A549 (cell line): ENCODE measurements around the gene CASK. TPM values are rescaled to one million over a fixed set of nuclear protein-coding genes. Genes with fewer than 3 reads are reported as not detected.

ENCODE experiments used
- ATAC-seq, 2 experiments: fragments of 200-7000 bp in 1 of 2; fragments of >200 bp in 1 of 2; cut with Nextera tagmentation in 1 of 2; cut with Tn5 transposase in 1 of 2; 3 replicates each; pipeline versions ENCODE4 v1.8.0 to v1.9.1; 2018 to 2020; ENCODE audit warnings: mild to moderate bottlenecking in 1 of 2, moderate library complexity in 1 of 2
- CTCF ChIA-PET: fragments of 300-600 bp; sonication (Branson Sonifier 250); formaldehyde crosslinking; extraction: SDS; loops from one replicate; lab custom pipeline; 2021; ENCODE audit warnings: antibody characterized with exemption, inconsistent platforms; lab: Yijun Ruan, JAX
- POLR2A ChIA-PET: fragments of 350-600 bp; formaldehyde crosslinking; extraction: SDS; loops from one replicate; lab custom pipeline; 2021; ENCODE audit warnings: antibody characterized with exemption, inconsistent platforms; lab: Yijun Ruan, JAX
- DNase-seq, 2 experiments: peaks; one replicate each; pipeline versions ENCODE4 v3.0.0 to v3.0.0-alpha.2; 2011 to 2016; ENCODE audit warnings: low read depth in 1 of 2, low spot score in 1 of 2
- FAIRE-seq: peaks from 2 replicates; lab custom pipeline; 2011; peaks lifted over from hg19 to GRCh38; lab: Jason Lieb, UNC
- H3K27ac ChIP-seq, 2 experiments: fragments of >200 bp; sonication (Bioruptor Twin); formaldehyde crosslinking; 3 replicates each; pipeline ENCODE4 v1.5.1; 2016 to 2017
- H3K4me1 ChIP-seq: fragments of >200 bp; sonication (Bioruptor Twin); formaldehyde crosslinking; 3 replicates; pipeline ENCODE4 v1.6.1; 2016
- H3K4me2 ChIP-seq: fragments of >200 bp; sonication (Bioruptor Twin); formaldehyde crosslinking; 3 replicates; pipeline ENCODE4 v1.6.1; 2016
- H3K4me3 ChIP-seq: fragments of >200 bp; sonication (Bioruptor Twin); formaldehyde crosslinking; 3 replicates; pipeline ENCODE4 v1.5.1; 2016
- H3K9me3 ChIP-seq: fragments of >200 bp; sonication (Bioruptor Twin); formaldehyde crosslinking; 3 replicates; pipeline ENCODE4 v1.6.1; 2016
- ATOH8 ChIP-seq: fragments of 250-450 bp; sonication (Bioruptor Pico); IDR thresholded peaks from 2 replicates; pipeline ENCODE4 v1.5.0; 2020; ENCODE audit warnings: low read depth, mild to moderate bottlenecking, moderate library complexity
- CBX8 ChIP-seq: fragments of 200-600 bp; sonication (generic); IDR thresholded peaks from 2 replicates; pipeline ENCODE4 v1.6.1; 2016
- CTCF ChIP-seq: fragments of >200 bp; sonication (Bioruptor Twin); formaldehyde crosslinking; IDR thresholded peaks from 3 replicates; pipeline ENCODE4 v1.5.1; 2016
- EHF ChIP-seq: fragments of 250-450 bp; sonication (Bioruptor Pico); IDR thresholded peaks from 2 replicates; pipeline ENCODE4 v1.5.0; 2020; ENCODE audit warnings: mild to moderate bottlenecking
- EHMT2 ChIP-seq: fragments of 200-600 bp; sonication (generic); IDR thresholded peaks from 2 replicates; pipeline ENCODE4 v1.6.1; 2016; ENCODE audit warnings: antibody characterized with exemption, low read depth, mild to moderate bottlenecking, moderate library complexity
- ELK1 ChIP-seq: fragments of 150-350 bp; IDR thresholded peaks from 2 replicates; pipeline ENCODE4 v1.6.1; 2014; ENCODE audit warnings: low read depth, mild to moderate bottlenecking, low read length
- EP300 ChIP-seq, 2 experiments: fragments of >200 bp; sonication (Bioruptor Twin); formaldehyde crosslinking; IDR thresholded peaks; 2 replicates in 1 of 2; 3 replicates in 1 of 2; pipeline ENCODE4 v1.6.1; 2016 to 2017
- FOSL2 ChIP-seq, 2 experiments: fragments of 450-650 bp in 1 of 2; fragments of >200 bp in 1 of 2; sonication (Bioruptor Twin) in 1 of 2; formaldehyde crosslinking; IDR thresholded peaks; 2 replicates each; pipeline versions ENCODE4 v1.5.0 to v1.6.1; 2016 to 2020; ENCODE audit warnings: mild to moderate bottlenecking in 1 of 2, moderate library complexity in 1 of 2
- HDAC2 ChIP-seq: fragments of 200-600 bp; sonication (generic); IDR thresholded peaks from 2 replicates; pipeline ENCODE4 v1.6.1; 2016
- HMGXB4 ChIP-seq: fragments of 250-450 bp; sonication (Bioruptor Pico); IDR thresholded peaks from 2 replicates; pipeline ENCODE4 v1.5.0; 2021; ENCODE audit warnings: mild to moderate bottlenecking, moderate library complexity, borderline replicate concordance
- JUNB ChIP-seq: fragments of >200 bp; sonication (Bioruptor Twin); formaldehyde crosslinking; IDR thresholded peaks from 2 replicates; pipeline ENCODE4 v1.6.1; 2016
- KDM1A ChIP-seq: fragments of 200-600 bp; sonication (generic); IDR thresholded peaks from 2 replicates; pipeline ENCODE4 v1.6.1; 2016; ENCODE audit warnings: low read depth, mild to moderate bottlenecking
- KDM5A ChIP-seq: fragments of 200-600 bp; sonication (generic); IDR thresholded peaks from 2 replicates; pipeline ENCODE4 v1.6.1; 2016; ENCODE audit warnings: antibody characterized with exemption, mild to moderate bottlenecking
- MAX ChIP-seq: IDR thresholded peaks from 2 replicates; pipeline ENCODE4 v1.6.1; 2012
- MAZ ChIP-seq: fragments of 150-350 bp; IDR thresholded peaks from 2 replicates; pipeline ENCODE4 v1.6.1; 2014; ENCODE audit warnings: antibody characterized with exemption, low read depth, low read length, borderline replicate concordance
- MYC ChIP-seq: IDR thresholded peaks from 2 replicates; pipeline ENCODE4 v1.6.1; 2012; ENCODE audit warnings: mild to moderate bottlenecking, inconsistent platforms, low read length, improper control_type of control experiment, borderline replicate concordance
- NFE2L2 ChIP-seq: fragments of 150-350 bp; conservative IDR thresholded peaks from 2 replicates; pipeline ENCODE4 v1.6.1; 2014; ENCODE audit warnings: low read length
- NPAS2 ChIP-seq: fragments of 250-450 bp; sonication (Bioruptor Pico); IDR thresholded peaks from 2 replicates; pipeline ENCODE4 v1.8.0; 2022; ENCODE audit warnings: mild to moderate bottlenecking, moderate library complexity, borderline replicate concordance
- PBX3 ChIP-seq: IDR thresholded peaks from 2 replicates; pipeline ENCODE4 v1.6.1; 2012
- RAD21 ChIP-seq, 2 experiments: fragments of >200 bp in 1 of 2; sonication (Bioruptor Twin) in 1 of 2; formaldehyde crosslinking in 1 of 2; IDR thresholded peaks in 1 of 2; conservative IDR thresholded peaks in 1 of 2; 2 replicates in 1 of 2; 3 replicates in 1 of 2; pipeline ENCODE4 v1.6.1; 2012 to 2018; ENCODE audit warnings: inconsistent platforms in 1 of 2
- RARB ChIP-seq: fragments of 250-450 bp; sonication (Bioruptor Pico); IDR thresholded peaks from 2 replicates; pipeline ENCODE4 v1.8.0; 2021; ENCODE audit warnings: mild to moderate bottlenecking, moderate library complexity
- RFX5 ChIP-seq: fragments of 450-650 bp; IDR thresholded peaks from 2 replicates; pipeline ENCODE4 v1.7.1; 2014; ENCODE audit warnings: antibody characterized with exemption, mild to moderate bottlenecking, moderate library complexity
- ZC3H11A ChIP-seq: fragments of 450-650 bp; IDR thresholded peaks from 2 replicates; pipeline ENCODE4 v1.6.1; 2014; ENCODE audit warnings: antibody characterized with exemption, mild to moderate bottlenecking
- WGBS: methylation state at CpG from one replicate; pipeline ENCODE4 v1.1.6; 2017; ENCODE audit errors: missing lambda C conversion rate; 5-methylcytosine and 5-hydroxymethylcytosine counted together
- polyA plus RNA-seq, 4 experiments: library from polyadenylated mRNA; depleted of rRNA in 3 of 4; stranded (reverse); fragments of >200 nt; fragmentation: RNase III in 1 of 4; extraction: RNeasy Plus Mini Kit Qiagen cat#74134 plus additional on column Dnase treatment in 1 of 4; gene quantifications; 2 replicates in 3 of 4; 3 replicates in 1 of 4; pipeline ENCODE4 v1.2.3, GENCODE V29; 2011 to 2017

Gene CASK
- polyA plus RNA-seq, 2 of the 4 experiments (the other 2 are of a cell fraction) = 23.3 to 57.6 TPM

GRCh38 chrX:41718481-41719235 is 204.7 kb downstream of the CASK start:
- FAIRE-seq (no peak), ATAC-seq (no peak), DNase-seq (no peak)
- Histone ChIP-seq H3K27ac (no peak overlapping the region), H3K4me1 (peaks cover 3% of the 10 kb centered on the region; the same call in 1 of the 3 replicates), H3K4me3 (no peak overlapping the region), H3K9me3 (peaks cover 3% of the 10 kb centered on the region; the same call in 1 of the 3 replicates), H3K4me2 (no peak overlapping the region)
- TF ChIP-seq ELK1 (no peak), HDAC2 (no peak), NPAS2 (no peak), EHMT2 (no peak), KDM5A (no peak), ZC3H11A (no peak), CBX8 (no peak)
- CTCF ChIA-PET = no interaction called here
- POLR2A ChIA-PET = no interaction called here
- 94% methylated on average over 4 of the region's 4 CpGs for WGBS

- ATAC-seq (no peak), DNase-seq (no peak)
- POLR2A ChIA-PET = no interaction called here
- Histone ChIP-seq H3K9me3 (peaks cover 3% of the 10 kb centered on the region; the same call in 1 of the 3 replicates), H3K4me3 (no peak overlapping the region), H3K4me2 (no peak overlapping the region)
- TF ChIP-seq JUNB = no peak
- TF ChIP-seq, all 56 proteins: peak for 0
- H3K27ac ChIP-seq = no peak overlapping the region
- 93% methylated on average over 12 of the region's 12 CpGs for WGBS
- H3K4me1 ChIP-seq = no peaks in the 10 kb centered on the region
- CTCF ChIA-PET = no interaction called here
- no peak for FAIRE-seq
Observed at GRCh38 chrX:41716767-41717473, 206.4 kb downstream of the CASK start.

- ChIA-PET POLR2A (no interaction called here), CTCF (no interaction called here)
- Histone ChIP-seq H3K27ac (no peak overlapping the region), H3K4me1 (no peaks in the 10 kb centered on the region), H3K4me2 (no peak overlapping the region), H3K4me3 (no peak overlapping the region), H3K9me3 (peaks cover 3% of the 10 kb centered on the region; the same call in 1 of the 3 replicates)
- ATAC-seq = no peak
- no peak for FAIRE-seq
- DNase-seq = no peak
- TF ChIP-seq JUNB (no peak), MAZ (no peak), CTCF (no peak), EP300 (IDR thresholded peaks at IDR 0.05) (no peak), RFX5 (no peak), FOSL2 (IDR thresholded peaks at IDR 0.05) (no peak), FOSL2 (CRISPR knock-in tag; IDR thresholded peaks at IDR 0.05) (no peak), EHMT2 (no peak), EHF (CRISPR knock-in tag) (no peak), KDM1A (no peak), HMGXB4 (CRISPR knock-in tag) (no peak), RARB (CRISPR knock-in tag) (no peak), NFE2L2 (no peak), MYC (no peak), RAD21 (conservative IDR thresholded peaks at IDR 0.05 in 1 of 2, IDR thresholded peaks at IDR 0.05 in 1 of 2) (no peak), MAX (no peak), KDM5A (no peak), ATOH8 (CRISPR knock-in tag) (no peak), PBX3 (no peak)
- 93% methylated on average over 5 of the region's 5 CpGs for WGBS
Observed at GRCh38 chrX:41716222-41716621, 207.1 kb downstream of the CASK start.
